Measurements from ENCODE around the gene BTBD16. TPM values are rescaled to one million over a fixed set of nuclear protein-coding genes. Genes with fewer than 3 reads are reported as not detected.

Gene BTBD16
- total and polyA plus RNA-seq, 2 of the 4 experiments (the other 2 are of a cell fraction), result not detected

DNA sequence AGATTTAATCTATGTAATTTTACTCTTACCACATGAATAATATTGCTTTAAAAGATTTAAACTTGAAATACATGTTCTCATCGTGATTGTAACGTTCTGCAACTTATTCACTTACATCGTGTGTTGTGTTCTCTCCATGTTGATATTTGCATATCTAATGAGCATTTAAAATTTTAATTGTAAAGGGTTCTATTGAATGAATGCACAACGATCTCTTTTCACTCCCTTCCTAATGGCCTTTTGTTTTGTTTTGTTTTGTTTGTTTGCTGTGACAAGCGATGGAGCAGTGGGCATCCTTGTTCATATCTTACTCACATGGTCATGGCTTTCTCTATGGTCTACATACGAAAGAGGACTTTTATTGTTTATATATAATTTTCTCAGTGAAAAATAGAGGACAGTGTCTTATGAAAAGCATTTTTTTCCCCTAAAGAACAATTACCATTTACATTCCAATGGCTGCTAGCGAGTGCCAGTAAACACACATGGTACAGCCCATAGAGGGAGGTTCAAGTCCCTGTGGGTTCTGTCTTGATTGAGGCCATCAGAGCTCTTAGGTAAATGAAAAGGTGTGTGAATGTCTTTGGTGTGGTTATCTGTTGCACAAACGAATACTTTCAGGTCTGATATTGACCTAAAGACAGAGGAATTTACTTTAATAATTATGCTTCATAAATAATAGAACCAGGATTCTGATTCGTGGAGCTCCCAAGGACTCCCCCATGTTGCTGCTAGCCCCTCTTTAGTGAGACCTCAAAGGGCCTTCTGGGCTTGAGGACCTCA, 32.4 kb downstream of the BTBD16 start (continued):
- no peak for TF ChIP-seq MXI1 (IDR thresholded peaks at IDR 0.05; ENCODE audit: borderline replicate concordance, low read depth, low read length)

DNA sequence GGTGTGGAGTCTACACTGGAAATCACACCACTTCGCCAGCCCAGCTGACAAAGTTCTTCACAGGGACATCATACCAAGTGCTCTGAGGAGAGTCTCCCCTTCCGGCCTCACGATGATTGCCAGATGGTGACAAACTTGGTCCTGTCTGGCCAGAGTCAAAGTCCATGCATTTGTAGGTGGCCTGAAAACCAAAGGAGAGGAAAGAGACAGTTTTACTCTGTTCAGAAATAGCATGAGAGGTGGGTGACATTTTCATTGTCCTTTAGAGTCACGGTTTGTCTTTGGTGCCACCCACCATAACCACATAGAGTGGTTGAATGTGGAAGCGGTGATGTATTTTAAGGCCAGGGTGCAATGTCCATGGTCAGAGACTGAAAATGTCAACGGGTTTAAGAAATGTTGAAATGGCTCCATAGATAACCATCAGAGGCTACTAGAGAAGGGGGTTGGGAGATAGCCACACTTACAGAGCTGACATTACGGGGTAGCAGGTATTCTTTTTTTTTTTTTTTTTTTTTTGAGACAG, 33.0 kb downstream of the BTBD16 start:
- Histone ChIP-seq H3K9me3 (ENCODE audit: control insufficient read depth, insufficient read depth, low read length) (no peaks in the 10 kb centered on the region; the same call in 1 of the 2 replicates), H2BK15ac (ENCODE audit: low read depth, low read length) (no peak overlapping the region), H3K4me3 (ENCODE audit: insufficient read depth, low read depth, low read length) (no peak overlapping the region), H3K4me2 (ENCODE audit: low read depth, low read length) (no peak overlapping the region), H2AK9ac (replicated peaks; ENCODE audit: low read depth, low read length, poor library complexity) (no peak overlapping the region), H4K20me1 (ENCODE audit: insufficient read depth, low read length) (no peaks in the 10 kb centered on the region), H3K56ac (ENCODE audit: extremely low read depth, insufficient read depth, low read length) (no peak overlapping the region), H3K27me3 (ENCODE audit: control insufficient read depth, insufficient read depth, low read length) (no peaks in the 10 kb centered on the region), H2BK20ac (ENCODE audit: low read depth, low read length) (no peak overlapping the region), H3K4me1 (ENCODE audit: control insufficient read depth, insufficient read depth, low read length) (peaks cover 13% of the 10 kb centered on the region), H2AK5ac (ENCODE audit: low read depth, low read length) (no peak overlapping the region), H3K27ac (ENCODE audit: insufficient read depth, low read length) (no peak overlapping the region), H3K9ac (ENCODE audit: low read depth, low read length) (no peak overlapping the region), H2BK120ac (ENCODE audit: low read depth, low read length) (no peak overlapping the region), H3K14ac (replicated peaks; ENCODE audit: low read depth, low read length) (no peak overlapping the region), H3K4ac (ENCODE audit: low read depth, low read length) (no peak overlapping the region), H4K8ac (ENCODE audit: low read depth in 2 of 2, low read length in 2 of 2) (no peak overlapping the region), H3K36me3 (ENCODE audit: control insufficient read depth, insufficient read depth, low read length) (no peaks in the 10 kb centered on the region), H2BK5ac (ENCODE audit: low read depth, low read length, poor library complexity, severe bottlenecking) (no peak overlapping the region), H3K23ac (ENCODE audit: low read depth, low read length) (no peak overlapping the region), H4K5ac (ENCODE audit: low read depth, low read length) (no peak overlapping the region), H3K9me1 (ENCODE audit: insufficient read depth, low read length) (peaks cover 8% of the 10 kb centered on the region), H3K18ac (ENCODE audit: low read depth, low read length) (no peak overlapping the region), H2AFZ (replicated peaks; ENCODE audit: low read length, poor library complexity) (no peak overlapping the region), H4K91ac (ENCODE audit: insufficient read depth, low read depth, low read length) (no peak overlapping the region), H3K79me1 (ENCODE audit: low read depth in 1 of 2, low read length in 2 of 2) (no peaks in the 10 kb centered on the region)
- WGBS, 2 experiments (ENCODE audit: extremely low coverage in 2 of 2, insufficient read length in 1 of 2), result no CpG with 5 or more reads among the region's 7 CpGs
- dilution Hi-C loops (cut with HindIII; ENCODE audit: low sequenced_read_pairs, unreplicated experiment), result no loop called here
- POLR2A ChIA-PET (ENCODE audit: unreplicated experiment), result no interaction called here
- in situ Hi-C loops (cut with MboI; ENCODE audit: low sequenced_read_pairs), result no loop called here
- ATAC-seq (ENCODE audit: low read depth) (no peak), DNase-seq (no peak)
- CTCF ChIA-PET, result no interaction called here
- intact Hi-C loops (cut with micrococcal nuclease), result loop anchor here (5.0 kb wide), 1 partner anchor 68 kb away; the partner anchor contains the start of gene PLEKHA1
- BruUV-seq (replicated peaks), result no TSS peak
- TF ChIP-seq CTCF (conservative IDR thresholded peaks at IDR 0.05; ENCODE audit: low read depth, low read length) (no peak), CHD1 (IDR thresholded peaks at IDR 0.05; ENCODE audit: low read depth, low read length) (no peak), MAFK (IDR thresholded peaks at IDR 0.05; ENCODE audit: low read depth, low read length) (no peak), MXI1 (IDR thresholded peaks at IDR 0.05; ENCODE audit: borderline replicate concordance, low read depth, low read length) (no peak), RAD21 (IDR thresholded peaks at IDR 0.05; ENCODE audit: low read length) (no peak), BHLHE40 (IDR thresholded peaks at IDR 0.05; ENCODE audit: low read depth, low read length) (no peak), NFE2L2 (IDR thresholded peaks at IDR 0.05; ENCODE audit: low read depth, low read length) (no peak), RFX5 (IDR thresholded peaks at IDR 0.05; ENCODE audit: low read depth, low read length) (no peak), RCOR1 (IDR thresholded peaks at IDR 0.05; ENCODE audit: insufficient replicate concordance, low read length) (no peak)

Data from IMR-90 (cell line).